Measurements from ENCODE around the gene SLC22A23. TPM values are rescaled to one million over a fixed set of nuclear protein-coding genes. Genes with fewer than 3 reads are reported as not detected.

The SLC22A23 gene
- total RNA-seq, 4 donors from 2014 or later = 16.6 to 21.8 (median 17.6) TPM

- no peak overlapping the region for H3K4me3 ChIP-seq (replicated peaks in 1 of 3)
- TF ChIP-seq POLR2A (IDR thresholded peaks at IDR 0.05) (no peak), CTCF (IDR thresholded peaks at IDR 0.05) (no peak)
- WGBS, 2 donors = 84 to 92% methylated on average over 3 of the region's 3 CpGs
- no peak overlapping the region for H3K27ac ChIP-seq
- peaks cover 0 to 11% of the 10 kb centered on the region in 2 donors for H3K36me3 ChIP-seq
- peaks cover 25 to 33% of the 10 kb centered on the region in 2 donors for H3K4me1 ChIP-seq
- no peaks in the 10 kb centered on the region for H3K27me3 ChIP-seq
- H3K9me3 ChIP-seq = no peaks in the 10 kb centered on the region
- no peak for DNase-seq
- intact Hi-C loops (cut with DNase I) = no loop called here
These were observed 192.5 kb downstream of the SLC22A23 start for GRCh38 chr6:3264356-3264755.

GRCh38 chr6:3263096-3263495, 193.8 kb downstream of the SLC22A23 start:
- peaks cover 0 to 8% of the 10 kb centered on the region in 2 donors for H3K36me3 ChIP-seq
- H3K27me3 ChIP-seq = no peaks in the 10 kb centered on the region
- H3K4me1 ChIP-seq = peaks cover 25 to 33% of the 10 kb centered on the region in 2 donors
- intact Hi-C loops (cut with DNase I) = no loop called here
- no peak overlapping the region for H3K27ac ChIP-seq
- no peak overlapping the region for H3K4me3 ChIP-seq (replicated peaks in 1 of 3)
- TF ChIP-seq CTCF (IDR thresholded peaks at IDR 0.05) = no peak
- TF ChIP-seq POLR2A (IDR thresholded peaks at IDR 0.05) = no peak
- no peaks in the 10 kb centered on the region for H3K9me3 ChIP-seq
- DNase-seq = no peak
- 83 to 93% methylated on average over 6 of the region's 6 CpGs for WGBS, 2 donors

GRCh38 chr6:3261921-3262320, 194.9 kb downstream of the SLC22A23 start:
- TF ChIP-seq POLR2A (IDR thresholded peaks at IDR 0.05) (no peak), CTCF (IDR thresholded peaks at IDR 0.05) (no peak)
- WGBS, 2 donors = 55 to 66% methylated on average over 8 of the region's 8 CpGs
- peaks cover 0 to 8% of the 10 kb centered on the region in 2 donors for H3K36me3 ChIP-seq
- intact Hi-C loops (cut with DNase I) = no loop called here
- H3K4me1 ChIP-seq = peaks cover 25% of the 10 kb centered on the region in 2 donors
- H3K27me3 ChIP-seq = no peaks in the 10 kb centered on the region
- H3K9me3 ChIP-seq = no peaks in the 10 kb centered on the region
- H3K27ac ChIP-seq = peak overlapping the region; percentile 69 to 92 (median 75)
- H3K4me3 ChIP-seq (replicated peaks in 1 of 3) = no peak overlapping the region
- DNase-seq = no peak

GRCh38 chr6:3261518-3261820, 195.4 kb downstream of the SLC22A23 start:
- DNase-seq = peak in 1 of 2 donors; percentile 43
- Histone ChIP-seq H3K4me1 (peaks cover 25% of the 10 kb centered on the region in 2 donors), H3K27me3 (no peaks in the 10 kb centered on the region), H3K9me3 (no peaks in the 10 kb centered on the region), H3K27ac (peak overlapping the region; percentile 69 to 92 (median 75)), H3K36me3 (peaks cover 0 to 8% of the 10 kb centered on the region in 2 donors), H3K4me3 (replicated peaks in 1 of 3) (no peak overlapping the region)
- no peak for TF ChIP-seq POLR2A (IDR thresholded peaks at IDR 0.05)
- no peak for TF ChIP-seq CTCF (IDR thresholded peaks at IDR 0.05)
- intact Hi-C loops (cut with DNase I) = no loop called here
- WGBS, 2 donors = 39 to 48% methylated on average over 4 to 6 of the region's 6 CpGs

- TF ChIP-seq POLR2A (IDR thresholded peaks at IDR 0.05) (peak in 1 of 2 donors; percentile 51), CTCF (IDR thresholded peaks at IDR 0.05) (no peak)
- Histone ChIP-seq H3K27me3 (no peaks in the 10 kb centered on the region), H3K36me3 (peaks cover 0 to 8% of the 10 kb centered on the region in 2 donors), H3K4me3 (replicated peaks in 1 of 3) (no peak overlapping the region), H3K9me3 (no peaks in the 10 kb centered on the region), H3K4me1 (peaks cover 25% of the 10 kb centered on the region in 2 donors), H3K27ac (peak overlapping the region; percentile 69 to 92 (median 75))
- intact Hi-C loops (cut with DNase I) = no loop called here
- 24 to 32% methylated on average over 17 of the region's 17 CpGs for WGBS, 2 donors
- peak; percentile 83 to 88 for DNase-seq
These were observed 195.9 kb downstream of the SLC22A23 start for GRCh38 chr6:3260772-3261517.
